ENCODE data around the gene SIAH2. TPM values are rescaled to one million over a fixed set of nuclear protein-coding genes. Genes with fewer than 3 reads are reported as not detected.

SIAH2 gene
- total and polyA plus RNA-seq, 2 of the 8 experiments (the other 6 are each of a cell fraction or from before 2014, with no cell fraction given), result 23.9 to 34.2 TPM

- no peaks in the 10 kb centered on the region for H3K9me3 ChIP-seq (ENCODE audit: insufficient read depth in 2 of 2, low read depth in 1 of 2, low read length in 1 of 2)
- H3K4me1 ChIP-seq (replicated peaks in 1 of 4; ENCODE audit: control insufficient read depth in 3 of 4, insufficient read depth in 4 of 4, low read length in 3 of 4), result peaks cover 0 to 9% (median 4%) of the 10 kb centered on the region in 4 experiments; a peak in 5 of 7 replicates
- no peak overlapping the region for H2BK12ac ChIP-seq (ENCODE audit: low read depth, low read length)
- H3K4me3 ChIP-seq (ENCODE audit: extremely low read depth in 1 of 4, insufficient read depth in 2 of 4, low read depth in 3 of 4, low read length in 4 of 4), result no peak overlapping the region
- H4K8ac ChIP-seq (ENCODE audit: extremely low read depth, insufficient read depth, low read length), result no peak overlapping the region
- H4K20me1 ChIP-seq (replicated peaks in 1 of 2; ENCODE audit: control insufficient read depth in 1 of 2, insufficient read depth in 2 of 2, low read length in 2 of 2), result no peaks in the 10 kb centered on the region
- no peak overlapping the region for H3K14ac ChIP-seq (ENCODE audit: insufficient read length)
- no peak overlapping the region for H4K91ac ChIP-seq (replicated peaks; ENCODE audit: insufficient read length, low read length)
- no peak overlapping the region for H3K27ac ChIP-seq (ENCODE audit: low read depth, low read length)
- ChIA-PET CTCF (ENCODE audit: partially characterized antibody) (interaction anchor here (0.9 to 1.1 kb wide), 2 partner anchors 9 to 54 kb away, joined by 3 read pairs; no protein-coding TSS in a partner anchor), POLR2A (ENCODE audit: partially characterized antibody) (interaction anchor here (1.1 kb wide), 1 partner anchor 10 kb away, joined by 4 read pairs; no protein-coding TSS in a partner anchor)
- no peak overlapping the region for H3K4ac ChIP-seq (replicated peaks; ENCODE audit: insufficient read length, low read depth, low read length)
- FAIRE-seq, result no peak
- H2BK120ac ChIP-seq (replicated peaks; ENCODE audit: low read depth, low read length), result no peak overlapping the region
- no peaks in the 10 kb centered on the region for H3K23me2 ChIP-seq (ENCODE audit: low read depth, low read length)
- H3K4me2 ChIP-seq (ENCODE audit: insufficient read depth in 1 of 2, low read depth in 2 of 2, low read length in 2 of 2), result no peak overlapping the region
- no peak overlapping the region for H3K56ac ChIP-seq (replicated peaks; ENCODE audit: insufficient read length, low read depth, low read length)
- peak overlapping the region; percentile 21; the same call in 1 of the 2 replicates for H2BK20ac ChIP-seq (ENCODE audit: low read length)
- H3K79me1 ChIP-seq (ENCODE audit: low read depth, low read length), result no peaks in the 10 kb centered on the region
- no peak overlapping the region for H3K23ac ChIP-seq (ENCODE audit: insufficient read length)
- no peak overlapping the region for H2AK5ac ChIP-seq (ENCODE audit: low read depth, low read length)
- H3K36me3 ChIP-seq (ENCODE audit: control insufficient read depth in 2 of 4, insufficient read depth in 4 of 4, low read length in 3 of 4), result no peaks in the 10 kb centered on the region
- no peak for DNase-seq (ENCODE audit: low read depth in 1 of 2, low spot score in 2 of 2)
- H4K5ac ChIP-seq (ENCODE audit: insufficient read length, low read depth, low read length), result no peak overlapping the region
- no peaks in the 10 kb centered on the region for H3K27me3 ChIP-seq (replicated peaks in 1 of 4; ENCODE audit: control insufficient read depth in 3 of 4, extremely low read depth in 1 of 4, insufficient read depth in 3 of 4, low read length in 3 of 4)
- H2AFZ ChIP-seq (ENCODE audit: low read length), result no peak overlapping the region
- 0 out of 2 replicates have a peak overlapping the region, but pooled peaks have one; percentile 12 for H2BK15ac ChIP-seq (ENCODE audit: low read length)
- H2BK5ac ChIP-seq (ENCODE audit: low read depth, low read length), result no peak overlapping the region
- no peak overlapping the region for H3K9ac ChIP-seq (replicated peaks in 1 of 4; ENCODE audit: extremely low read depth in 1 of 4, low read depth in 3 of 4, low read length in 3 of 4)
- 92% methylated on average over 9 of the region's 9 CpGs; no CpG with 5 or more reads in 1 of the 2 experiments for WGBS, 2 experiments (ENCODE audit: extremely low coverage in 1 of 2, insufficient coverage in 1 of 2, insufficient read length in 1 of 2, insufficient replicate concordance in 2 of 2, low coverage in 1 of 2, low lambda C conversion rate in 2 of 2, missing lambda C conversion rate in 1 of 2)
- no peak overlapping the region for H3K18ac ChIP-seq (ENCODE audit: extremely low read depth, low read length)
- H3K79me2 ChIP-seq (ENCODE audit: control insufficient read depth in 1 of 2, insufficient read depth in 2 of 2, low read length in 2 of 2), result no peaks in the 10 kb centered on the region
- peak; percentile 93 for TF ChIP-seq KDM1A (IDR thresholded peaks at IDR 0.05; ENCODE audit: borderline replicate concordance, low read length)
- TF ChIP-seq SRF (IDR thresholded peaks at IDR 0.05; ENCODE audit: low read depth, low read length), result no peak
- no peak for TF ChIP-seq SP1 (IDR thresholded peaks at IDR 0.05; ENCODE audit: low read depth, low read length)
Measured at GRCh38 chr3:150733936-150734794, 28.8 kb downstream of the SIAH2 start.
